IPS-18a (cell line): ENCODE data around the gene GSTCD.
"Not testable (repeated sequence)": the region's sequence is repeated elsewhere in the genome, so short reads cannot be mapped to it uniquely, and the experiment has no call there.

Experiments used
- H3K27ac ChIP-seq: one replicate; pipeline ENCODE4 v1.5.1; 2013; ENCODE audit warnings: low read length
- H3K27me3 ChIP-seq: one replicate; pipeline ENCODE4 v1.6.1; 2013; ENCODE audit warnings: mild to moderate bottlenecking, low read length; ENCODE audit not compliant: control insufficient read depth, insufficient read depth
- H3K36me3 ChIP-seq: one replicate; pipeline ENCODE4 v1.6.1; 2013; ENCODE audit warnings: low read depth, low read length; ENCODE audit not compliant: control insufficient read depth
- H3K4me1 ChIP-seq: one replicate; pipeline ENCODE4 v1.6.1; 2013; ENCODE audit warnings: low read depth, low read length; ENCODE audit not compliant: control insufficient read depth
- H3K4me3 ChIP-seq: one replicate; pipeline ENCODE4 v1.5.1; 2013; ENCODE audit warnings: low read length
- H3K9ac ChIP-seq: one replicate; pipeline ENCODE4 v1.6.1; 2013; ENCODE audit warnings: mild to moderate bottlenecking, low read length, moderate library complexity
- H3K9me3 ChIP-seq: one replicate; pipeline ENCODE4 v1.6.1; 2013; ENCODE audit warnings: low read depth, low read length; ENCODE audit not compliant: control insufficient read depth

GSTCD gene

DNA sequence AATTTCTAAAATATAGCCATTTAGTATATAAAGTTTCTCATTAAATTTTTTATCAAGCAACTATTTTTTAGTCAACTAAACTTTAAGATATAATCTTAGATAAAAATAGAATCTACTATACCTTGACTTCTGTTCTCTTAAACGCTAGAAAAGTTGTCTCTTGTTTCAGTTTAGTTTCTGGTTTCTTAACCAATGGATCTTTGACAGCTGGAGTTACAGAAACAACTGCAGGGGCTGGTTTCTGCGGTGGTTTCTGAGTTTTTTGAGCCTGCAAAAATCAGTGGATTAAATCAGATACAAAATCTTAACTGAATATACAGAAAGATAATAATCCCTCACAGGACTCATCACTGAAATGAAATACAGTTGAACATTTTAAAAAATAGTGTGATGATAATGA, 22.0 kb upstream of the GSTCD start:
- no peaks in the 10 kb centered on the region for H3K4me1 ChIP-seq
- no peak overlapping the region for H3K4me3 ChIP-seq
- no peak overlapping the region for H3K9ac ChIP-seq
- no peaks in the 10 kb centered on the region for H3K27me3 ChIP-seq
- no peak overlapping the region for H3K27ac ChIP-seq
- H3K9me3 ChIP-seq, result no peaks in the 10 kb centered on the region
- peaks cover 9% of the 10 kb centered on the region for H3K36me3 ChIP-seq

DNA sequence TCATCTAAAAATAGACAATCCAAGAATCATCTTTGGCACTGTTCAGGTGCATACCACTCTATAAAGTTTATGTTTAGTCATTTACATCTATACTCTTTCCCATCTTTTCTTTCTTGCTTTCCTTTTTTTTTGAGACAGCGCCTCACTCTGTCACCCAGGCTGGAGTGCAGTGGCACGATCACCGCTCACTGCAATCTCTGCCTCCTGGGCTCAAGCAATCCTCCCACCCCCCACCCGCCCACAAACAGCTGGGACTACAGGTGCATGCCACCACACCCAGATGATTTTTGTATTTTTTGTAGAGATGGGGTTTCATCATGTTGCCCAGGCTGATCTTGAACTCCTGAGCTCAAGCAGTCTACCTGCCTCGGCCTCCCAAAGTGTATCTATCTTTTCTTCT, 13.8 kb upstream of the GSTCD start:
- H3K27ac ChIP-seq, H3K4me1 ChIP-seq, H3K36me3 ChIP-seq: not testable (repeated sequence)

DNA sequence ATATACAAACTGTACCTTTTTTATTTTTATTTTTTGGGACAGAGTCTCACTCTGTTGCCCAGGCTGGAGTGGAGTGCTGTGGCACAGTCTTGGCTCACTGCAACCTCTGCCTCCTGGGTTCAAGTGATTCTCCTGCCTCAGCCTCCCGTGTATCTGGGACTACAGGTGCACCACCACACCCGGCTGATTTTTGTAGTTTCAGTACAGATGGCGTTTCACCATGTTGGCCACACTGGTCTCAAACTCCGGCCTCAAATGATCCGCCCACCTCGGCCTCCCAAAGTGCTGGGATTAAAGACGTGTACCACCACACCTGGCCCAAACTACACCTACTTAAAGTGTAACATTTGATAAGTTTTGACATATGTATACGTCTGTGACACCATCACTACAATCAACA, 12.8 kb upstream of the GSTCD start:
- H3K4me1 ChIP-seq, H3K9ac ChIP-seq, H3K4me3 ChIP-seq, H3K27me3 ChIP-seq, H3K27ac ChIP-seq, H3K9me3 ChIP-seq, H3K36me3 ChIP-seq: not testable (repeated sequence)

More for the DNA sequence above, 13.8 kb upstream of the GSTCD start:
- not testable (repeated sequence) for H3K9ac ChIP-seq, H3K9me3 ChIP-seq, H3K27me3 ChIP-seq, H3K4me3 ChIP-seq

DNA sequence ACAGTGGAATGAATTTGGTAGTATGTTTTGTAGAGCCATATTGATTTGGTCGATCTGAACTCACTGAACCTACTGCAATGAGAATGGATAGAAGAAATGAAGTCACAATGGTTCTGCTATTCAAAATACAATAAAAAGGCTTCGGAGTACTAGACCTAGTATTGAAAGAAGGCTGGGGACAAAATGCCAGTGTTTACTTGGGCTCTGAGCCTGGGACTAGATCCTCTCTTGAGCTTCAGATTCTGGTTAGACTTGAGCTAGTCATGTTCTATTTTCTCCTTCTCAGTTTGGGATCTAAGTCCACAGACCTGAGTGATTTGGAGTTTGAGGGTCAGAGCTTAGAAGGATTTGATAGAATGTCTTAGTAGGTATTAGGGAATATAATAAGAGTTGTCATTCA, 10.0 kb upstream of the GSTCD start:
- no peak overlapping the region for H3K27ac ChIP-seq
- no peak overlapping the region for H3K4me3 ChIP-seq
- no peaks in the 10 kb centered on the region for H3K9me3 ChIP-seq
- no peaks in the 10 kb centered on the region for H3K4me1 ChIP-seq
- no peak overlapping the region for H3K9ac ChIP-seq
- no peaks in the 10 kb centered on the region for H3K27me3 ChIP-seq
- H3K36me3 ChIP-seq, result no peaks in the 10 kb centered on the region

DNA sequence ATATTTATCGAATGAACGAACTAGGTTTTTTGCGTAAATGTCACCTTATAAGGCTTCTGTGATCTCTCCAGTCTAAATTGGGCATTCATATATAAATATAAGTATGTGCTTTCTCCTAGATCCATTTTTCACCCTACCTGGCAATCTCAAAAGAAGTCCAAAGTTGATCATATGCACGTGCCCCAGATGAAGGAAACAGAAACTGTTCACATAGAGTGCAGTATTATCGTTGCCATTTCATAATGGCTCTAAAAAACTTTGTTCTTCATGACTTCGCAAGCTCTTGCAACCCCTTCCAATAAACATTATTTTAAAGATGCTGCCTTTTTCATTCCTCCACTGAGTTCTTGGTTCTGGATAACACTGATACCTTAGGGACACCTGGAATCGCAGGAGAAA, 803 bp upstream of the GSTCD start:
- Histone ChIP-seq H3K9ac (peak overlapping the region; percentile 84), H3K36me3 (no peaks in the 10 kb centered on the region), H3K4me1 (peaks cover 13% of the 10 kb centered on the region), H3K27me3 (no peaks in the 10 kb centered on the region), H3K4me3 (peak overlapping the region; percentile 88), H3K9me3 (no peaks in the 10 kb centered on the region), H3K27ac (peak overlapping the region; percentile 63)

DNA sequence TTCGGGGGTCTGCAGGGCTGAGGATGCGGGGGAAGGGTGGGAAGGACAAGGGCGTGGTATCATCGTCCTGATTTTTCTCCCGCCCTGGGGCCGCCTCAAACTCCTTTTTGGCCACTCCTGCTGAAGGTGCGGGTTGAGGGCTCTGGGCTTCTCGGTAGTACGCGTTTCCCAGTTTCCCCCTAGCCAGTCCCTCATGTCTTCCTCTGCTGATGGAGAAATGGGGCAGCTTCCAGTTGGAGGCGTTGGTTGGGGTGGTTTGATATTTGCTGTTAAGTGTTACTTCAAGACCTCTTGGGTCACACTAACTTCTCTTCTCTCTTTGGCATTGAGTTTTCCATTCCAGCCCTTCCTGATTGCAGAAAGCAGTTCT, 482 bp downstream of the GSTCD start:
- Histone ChIP-seq H3K9ac (peak overlapping the region; percentile 84), H3K9me3 (no peaks in the 10 kb centered on the region), H3K36me3 (no peaks in the 10 kb centered on the region), H3K4me3 (peak overlapping the region; percentile 88), H3K4me1 (peaks cover 13% of the 10 kb centered on the region), H3K27ac (peak overlapping the region; percentile 67), H3K27me3 (no peaks in the 10 kb centered on the region)

DNA sequence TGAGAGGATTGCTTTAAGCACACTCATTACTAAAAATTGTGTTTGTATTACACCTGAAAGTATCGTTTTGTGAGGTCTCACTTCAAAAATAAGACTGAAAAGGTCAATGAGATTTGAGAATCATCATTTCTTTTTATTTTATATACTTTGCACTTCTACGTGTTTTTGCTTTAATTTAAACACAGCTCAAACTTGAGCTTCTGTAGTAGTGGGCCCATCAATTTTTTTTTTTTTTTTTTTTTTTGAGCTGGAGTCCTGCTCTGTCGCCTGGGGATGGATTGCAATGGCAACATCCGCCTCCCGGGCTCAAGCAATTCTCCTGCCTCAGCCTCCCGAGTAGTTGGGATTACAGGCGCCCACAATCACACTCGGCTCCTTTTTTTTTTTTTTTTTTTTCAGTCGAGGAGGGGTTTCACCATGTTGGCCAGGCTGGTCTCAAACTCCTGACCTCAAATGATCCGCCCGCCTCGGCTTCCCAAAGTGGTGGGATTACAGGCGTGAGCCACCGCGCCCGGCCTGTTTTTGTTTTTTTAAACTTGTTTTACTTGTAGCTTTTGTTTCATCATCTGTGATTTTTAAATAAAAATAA, 1.5 kb downstream of the GSTCD start:
- H3K27ac ChIP-seq, result no peak overlapping the region
- H3K36me3 ChIP-seq, result no peaks in the 10 kb centered on the region
- H3K4me1 ChIP-seq, result peaks cover 13% of the 10 kb centered on the region
- no peaks in the 10 kb centered on the region for H3K27me3 ChIP-seq
- H3K4me3 ChIP-seq, result peak overlapping the region; percentile 88
- peak overlapping the region; percentile 84 for H3K9ac ChIP-seq
- no peaks in the 10 kb centered on the region for H3K9me3 ChIP-seq

DNA sequence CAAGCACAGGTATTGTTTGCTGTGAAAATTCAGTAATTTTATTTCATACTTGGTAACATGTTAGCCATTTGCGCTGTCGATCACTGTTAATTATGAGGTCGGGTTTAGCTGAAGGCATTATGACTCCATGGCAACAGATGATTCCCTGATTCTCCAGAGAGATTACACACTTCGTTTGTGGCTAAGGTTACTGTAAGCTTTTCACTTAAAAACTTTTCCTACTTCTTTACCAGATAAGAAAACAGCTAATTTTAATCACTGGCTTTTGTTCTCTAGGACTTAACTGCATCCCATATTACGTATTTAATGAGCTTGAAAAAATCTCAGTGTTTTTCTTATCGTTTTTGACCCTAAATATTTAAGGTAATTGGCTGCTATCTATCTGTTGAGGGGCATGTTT, 2.1 kb downstream of the GSTCD start:
- H3K27me3 ChIP-seq, result no peaks in the 10 kb centered on the region
- H3K27ac ChIP-seq, result no peak overlapping the region
- H3K9me3 ChIP-seq, result no peaks in the 10 kb centered on the region
- peaks cover 13% of the 10 kb centered on the region for H3K4me1 ChIP-seq
- no peaks in the 10 kb centered on the region for H3K36me3 ChIP-seq
- H3K4me3 ChIP-seq, result no peak overlapping the region
- H3K9ac ChIP-seq, result no peak overlapping the region

DNA sequence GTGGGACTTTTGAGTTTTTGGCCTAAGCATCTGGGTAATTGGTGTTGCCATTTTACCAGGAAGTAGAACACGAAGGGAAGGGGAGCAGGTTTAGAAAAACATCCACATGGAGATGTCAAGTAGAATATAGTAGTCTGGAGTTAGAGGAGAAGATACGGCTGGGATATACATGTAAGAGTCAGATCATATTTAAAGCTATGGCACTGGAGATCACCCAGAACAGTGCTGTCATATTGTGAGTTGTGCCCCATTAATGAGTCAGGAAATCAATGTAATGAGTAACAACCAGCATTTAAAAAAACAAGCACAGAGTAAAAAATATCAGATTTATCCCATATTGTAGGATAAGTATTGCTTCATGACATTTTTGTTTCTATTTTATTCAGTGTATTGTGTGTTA, 4.2 kb downstream of the GSTCD start:
- H3K9me3 ChIP-seq, result no peaks in the 10 kb centered on the region
- H3K27ac ChIP-seq, result no peak overlapping the region
- peaks cover 8% of the 10 kb centered on the region for H3K4me1 ChIP-seq
- H3K36me3 ChIP-seq, result peaks cover 2% of the 10 kb centered on the region
- no peak overlapping the region for H3K4me3 ChIP-seq
- H3K27me3 ChIP-seq, result no peaks in the 10 kb centered on the region
- H3K9ac ChIP-seq, result no peak overlapping the region

DNA sequence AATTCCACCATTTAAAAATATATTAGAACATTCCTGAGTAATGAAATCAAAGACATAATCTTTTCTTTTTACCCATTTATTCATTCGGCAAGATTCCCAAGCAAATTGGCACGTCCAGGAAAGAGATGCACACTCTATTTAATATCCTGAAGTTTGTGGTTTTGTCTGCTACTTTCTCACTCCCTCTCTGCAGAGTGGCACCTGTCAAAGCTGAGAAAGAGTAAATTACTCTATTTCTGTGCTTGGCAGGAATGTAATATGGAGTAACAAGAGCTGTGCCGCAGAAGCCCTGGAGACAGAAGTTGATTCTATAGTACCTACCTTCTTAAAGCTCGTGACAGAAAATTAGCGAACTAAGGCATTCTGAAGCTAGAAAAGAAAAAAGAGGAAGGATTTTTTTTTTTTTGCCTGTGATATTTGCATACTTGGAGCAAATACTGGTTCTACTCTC, 5.5 kb downstream of the GSTCD start:
- H3K9ac ChIP-seq, result no peak overlapping the region
- H3K36me3 ChIP-seq, result peaks cover 8% of the 10 kb centered on the region
- H3K4me1 ChIP-seq, result peaks cover 8% of the 10 kb centered on the region
- no peaks in the 10 kb centered on the region for H3K9me3 ChIP-seq
- H3K4me3 ChIP-seq, result no peak overlapping the region
- H3K27me3 ChIP-seq, result no peaks in the 10 kb centered on the region
- no peak overlapping the region for H3K27ac ChIP-seq

DNA sequence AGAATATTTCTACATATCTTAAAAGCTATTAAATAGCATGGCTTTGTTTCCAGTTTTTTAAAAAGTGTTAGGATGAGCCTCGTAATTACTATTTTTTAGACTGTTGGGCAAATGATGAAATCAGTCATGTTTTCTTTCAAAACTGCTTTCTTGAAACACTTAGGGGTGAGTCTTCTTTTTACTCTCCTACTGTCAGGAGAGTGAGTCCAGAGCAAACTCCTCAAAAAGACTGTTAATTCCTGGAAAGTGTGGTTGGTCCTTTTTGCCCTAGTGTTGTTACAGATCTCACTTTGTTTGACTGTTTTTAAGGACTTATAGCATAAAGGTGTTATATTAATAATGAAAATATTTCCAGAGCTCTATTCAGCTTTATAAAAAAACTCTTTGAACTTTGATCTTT, 6.3 kb downstream of the GSTCD start:
- Histone ChIP-seq H3K4me1 (peaks cover 2% of the 10 kb centered on the region), H3K36me3 (peaks cover 14% of the 10 kb centered on the region), H3K4me3 (no peak overlapping the region), H3K9ac (no peak overlapping the region), H3K27ac (no peak overlapping the region), H3K27me3 (no peaks in the 10 kb centered on the region), H3K9me3 (no peaks in the 10 kb centered on the region)

DNA sequence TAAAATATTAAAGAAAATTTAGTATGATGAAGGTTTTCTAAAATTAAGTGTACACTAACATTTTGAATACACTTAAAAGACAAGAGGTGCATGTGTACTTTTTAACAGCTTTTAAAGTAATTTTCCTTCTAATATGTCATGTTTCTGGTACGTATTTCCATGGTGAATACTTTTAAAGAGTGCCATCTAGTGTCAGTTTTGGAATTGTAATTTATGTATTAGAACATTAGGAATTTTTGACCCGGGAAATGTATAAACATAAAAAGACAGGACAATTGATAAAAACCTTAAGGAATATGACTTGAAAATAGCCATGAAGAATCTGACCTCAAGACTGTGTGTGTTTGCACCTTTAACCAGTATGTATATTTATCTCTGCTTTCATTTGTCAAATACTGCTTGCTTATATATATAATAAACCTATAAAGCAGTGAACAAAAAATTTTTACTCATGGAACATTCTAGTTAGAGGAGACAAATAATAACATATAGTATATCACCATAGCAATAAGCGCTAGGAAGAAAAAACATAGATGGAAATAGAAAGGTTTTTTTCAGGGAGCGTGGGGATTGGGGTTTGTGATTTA, 7.2 kb downstream of the GSTCD start:
- Histone ChIP-seq H3K9me3 (no peaks in the 10 kb centered on the region), H3K4me1 (no peaks in the 10 kb centered on the region), H3K9ac (no peak overlapping the region), H3K27ac (no peak overlapping the region), H3K4me3 (no peak overlapping the region), H3K27me3 (no peaks in the 10 kb centered on the region), H3K36me3 (peaks cover 21% of the 10 kb centered on the region)
